MM.1S (cell line): ENCODE data around the gene ARHGAP26.

ENCODE experiments used
- DNase-seq: peaks from one replicate; pipeline ENCODE4 v3.0.0-alpha.2; 2015
- H2AFZ ChIP-seq: fragments of 300-600 bp; sonication (generic); 2 replicates; pipeline ENCODE4 v1.6.0; 2016; ENCODE audit warnings: antibody characterized with exemption, low read length
- H3F3A ChIP-seq: fragments of 300-600 bp; sonication (generic); 2 replicates; pipeline ENCODE4 v1.6.1; 2016; ENCODE audit warnings: mild to moderate bottlenecking, antibody characterized with exemption, low read length, moderate library complexity, mixed read lengths; ENCODE audit not compliant: insufficient read depth
- H3K27ac ChIP-seq: fragments of 300-600 bp; sonication (generic); 2 replicates; pipeline ENCODE4 v1.5.1; 2016; ENCODE audit warnings: mild to moderate bottlenecking, low read length
- H3K27me3 ChIP-seq: fragments of 300-600 bp; sonication (generic); replicated peaks from 2 replicates; pipeline ENCODE4 v1.6.0; 2016; ENCODE audit warnings: low read length; ENCODE audit not compliant: insufficient read depth
- H3K36me3 ChIP-seq: fragments of 300-600 bp; sonication (generic); replicated peaks from 2 replicates; pipeline ENCODE4 v1.6.1; 2016; ENCODE audit warnings: mild to moderate bottlenecking, low read length, mixed read lengths; ENCODE audit not compliant: insufficient read depth
- H3K4me1 ChIP-seq: fragments of 300-600 bp; sonication (generic); 2 replicates; pipeline ENCODE4 v1.6.1; 2016; ENCODE audit warnings: low read length, mixed read lengths
- H3K4me2 ChIP-seq: fragments of 300-600 bp; sonication (generic); 2 replicates; pipeline ENCODE4 v1.6.0; 2016; ENCODE audit warnings: low read depth, low read length
- H3K4me3 ChIP-seq: fragments of 300-600 bp; sonication (generic); 2 replicates; pipeline ENCODE4 v1.5.1; 2016; ENCODE audit warnings: low read length, mixed read lengths
- H3K79me2 ChIP-seq: fragments of 300-600 bp; sonication (generic); 2 replicates; pipeline ENCODE4 v1.6.1; 2016; ENCODE audit warnings: mixed run types, low read length, mixed read lengths
- H3K9ac ChIP-seq: fragments of 300-600 bp; sonication (generic); 2 replicates; pipeline ENCODE4 v1.6.1; 2016; ENCODE audit warnings: low read length, mixed read lengths
- H3K9me2 ChIP-seq: fragments of 300-600 bp; sonication (generic); replicated peaks from 2 replicates; pipeline ENCODE4 v1.6.1; 2016; ENCODE audit warnings: mild to moderate bottlenecking, low read length, mixed read lengths; ENCODE audit not compliant: insufficient read depth
- H3K9me3 ChIP-seq: fragments of 300-600 bp; sonication (generic); replicated peaks from 2 replicates; pipeline ENCODE4 v1.6.1; 2016; ENCODE audit warnings: mild to moderate bottlenecking, low read length, mixed read lengths; ENCODE audit not compliant: insufficient read depth
- H4K20me1 ChIP-seq: fragments of 300-600 bp; sonication (generic); 2 replicates; pipeline ENCODE4 v1.6.1; 2016; ENCODE audit warnings: mild to moderate bottlenecking, low read length, moderate library complexity, mixed read lengths; ENCODE audit not compliant: insufficient read depth
- EZH2 ChIP-seq: fragments of 300-600 bp; sonication (generic); optimal IDR thresholded peaks from 2 replicates; pipeline ENCODE3; 2017; ENCODE audit warnings: low read depth, mild to moderate bottlenecking, antibody characterized with exemption, low read length, mixed read lengths
- EZH2phosphoT487 ChIP-seq: fragments of 300-600 bp; sonication (generic); IDR thresholded peaks from 2 replicates; pipeline ENCODE4 v1.6.1; 2018; ENCODE audit warnings: antibody characterized with exemption, low read length
- TF ChIP-seq, protein P1 (sequence below): fragments of 300-600 bp; sonication (generic); IDR thresholded peaks from 2 replicates; pipeline ENCODE4 v1.5.1; 2016; ENCODE audit warnings: antibody characterized with exemption, low read length, mixed read lengths

Gene ARHGAP26

DNA sequence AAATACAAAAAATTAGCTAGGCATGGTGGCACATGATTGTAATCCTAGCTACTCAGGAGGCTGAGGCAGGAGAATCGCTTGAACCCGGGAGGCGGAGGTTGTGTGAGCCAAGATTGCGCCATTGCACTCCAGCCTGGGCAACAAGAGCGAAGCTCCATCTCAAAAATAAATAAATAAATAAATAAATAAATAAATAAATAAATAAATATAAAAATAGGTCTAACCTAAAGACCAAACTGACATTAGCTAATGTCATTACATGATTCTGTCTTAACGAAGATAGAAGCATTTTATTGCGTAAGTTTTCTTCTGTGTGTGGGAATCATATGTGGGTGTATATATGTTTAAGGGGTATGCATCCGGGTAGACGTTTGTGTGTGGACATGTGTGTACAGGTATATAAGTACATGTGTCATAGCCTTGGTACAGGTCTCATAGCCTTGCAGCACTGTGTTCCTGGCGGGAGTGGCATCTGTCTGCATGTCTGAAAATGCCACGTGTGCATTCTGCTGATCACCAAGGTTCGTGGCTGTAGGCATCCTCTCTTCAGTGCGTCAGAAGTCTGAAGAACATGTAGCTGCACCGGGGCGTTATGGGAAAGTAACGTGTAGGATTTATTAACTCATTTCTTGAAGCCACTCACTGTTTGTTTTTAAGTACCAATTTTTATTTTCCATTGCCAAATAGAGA is 335.2 kb downstream of the ARHGAP26 start:
- no peaks in the 10 kb centered on the region for H3K79me2 ChIP-seq
- no peak overlapping the region for H3K4me2 ChIP-seq
- H3K4me3 ChIP-seq = no peak overlapping the region
- H3F3A ChIP-seq = 0 out of 2 replicates have a peak, but pooled peaks cover 3% of the 10 kb centered on the region
- no peaks in the 10 kb centered on the region for H3K27me3 ChIP-seq
- no peak overlapping the region for H2AFZ ChIP-seq
- TF ChIP-seq EZH2 (no peak), EZH2phosphoT487 (no peak)
- TF ChIP-seq, protein P1, sequence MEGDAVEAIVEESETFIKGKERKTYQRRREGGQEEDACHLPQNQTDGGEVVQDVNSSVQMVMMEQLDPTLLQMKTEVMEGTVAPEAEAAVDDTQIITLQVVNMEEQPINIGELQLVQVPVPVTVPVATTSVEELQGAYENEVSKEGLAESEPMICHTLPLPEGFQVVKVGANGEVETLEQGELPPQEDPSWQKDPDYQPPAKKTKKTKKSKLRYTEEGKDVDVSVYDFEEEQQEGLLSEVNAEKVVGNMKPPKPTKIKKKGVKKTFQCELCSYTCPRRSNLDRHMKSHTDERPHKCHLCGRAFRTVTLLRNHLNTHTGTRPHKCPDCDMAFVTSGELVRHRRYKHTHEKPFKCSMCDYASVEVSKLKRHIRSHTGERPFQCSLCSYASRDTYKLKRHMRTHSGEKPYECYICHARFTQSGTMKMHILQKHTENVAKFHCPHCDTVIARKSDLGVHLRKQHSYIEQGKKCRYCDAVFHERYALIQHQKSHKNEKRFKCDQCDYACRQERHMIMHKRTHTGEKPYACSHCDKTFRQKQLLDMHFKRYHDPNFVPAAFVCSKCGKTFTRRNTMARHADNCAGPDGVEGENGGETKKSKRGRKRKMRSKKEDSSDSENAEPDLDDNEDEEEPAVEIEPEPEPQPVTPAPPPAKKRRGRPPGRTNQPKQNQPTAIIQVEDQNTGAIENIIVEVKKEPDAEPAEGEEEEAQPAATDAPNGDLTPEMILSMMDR = no peak
- no peaks in the 10 kb centered on the region for H3K9me2 ChIP-seq
- no peak for DNase-seq
- no peaks in the 10 kb centered on the region for H4K20me1 ChIP-seq
- H3K4me1 ChIP-seq = peaks cover 14% of the 10 kb centered on the region
- no peaks in the 10 kb centered on the region for H3K36me3 ChIP-seq
- no peaks in the 10 kb centered on the region for H3K9me3 ChIP-seq
- H3K9ac ChIP-seq = no peak overlapping the region
- H3K27ac ChIP-seq = no peak overlapping the region

GRCh38 chr5:143106174-143106573 is 336.0 kb downstream of the ARHGAP26 start:
- no peak overlapping the region for H3K4me3 ChIP-seq
- H3K9me3 ChIP-seq = no peaks in the 10 kb centered on the region
- no peaks in the 10 kb centered on the region for H4K20me1 ChIP-seq
- no peak overlapping the region for H3K4me2 ChIP-seq
- no peaks in the 10 kb centered on the region for H3F3A ChIP-seq
- H3K27ac ChIP-seq = no peak overlapping the region
- H3K36me3 ChIP-seq = no peaks in the 10 kb centered on the region
- H3K9ac ChIP-seq = no peak overlapping the region
- TF ChIP-seq, protein P1 = no peak
- no peaks in the 10 kb centered on the region for H3K27me3 ChIP-seq
- no peak for DNase-seq
- peaks cover 8% of the 10 kb centered on the region for H3K4me1 ChIP-seq
- H2AFZ ChIP-seq = no peak overlapping the region
- no peaks in the 10 kb centered on the region for H3K79me2 ChIP-seq
- no peaks in the 10 kb centered on the region for H3K9me2 ChIP-seq

DNA sequence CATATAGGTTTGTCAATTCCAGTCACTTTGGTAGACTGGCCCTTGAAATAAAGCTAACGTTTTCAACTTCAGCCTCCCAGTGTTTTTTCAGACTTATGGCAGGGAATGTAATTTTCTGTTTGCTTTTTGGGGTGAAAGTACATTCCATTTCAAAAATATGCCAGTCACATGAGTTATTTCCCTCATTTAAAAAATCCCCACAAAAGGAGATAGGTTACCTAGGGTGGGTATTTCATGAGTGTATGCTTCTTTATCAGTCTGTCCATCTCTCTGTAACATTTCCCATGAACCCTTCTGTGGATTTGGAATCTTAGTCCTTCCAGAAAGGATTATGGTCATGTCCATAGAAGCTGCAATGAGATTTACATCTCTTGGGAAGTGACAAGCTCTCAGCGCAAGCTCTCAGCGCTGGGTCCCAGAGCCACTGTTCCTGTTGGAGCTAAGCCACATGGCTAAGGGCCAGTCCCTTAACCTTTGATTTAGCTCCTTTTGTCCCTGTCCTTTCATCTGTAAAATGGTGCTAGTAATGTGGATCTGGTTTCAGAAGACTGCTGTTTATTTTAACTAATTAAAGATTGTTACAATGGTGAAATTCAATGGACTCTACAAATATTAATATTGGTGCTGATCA is 338.4 kb downstream of the ARHGAP26 start:
- H3F3A ChIP-seq = no peaks in the 10 kb centered on the region
- no peaks in the 10 kb centered on the region for H4K20me1 ChIP-seq
- no peaks in the 10 kb centered on the region for H3K27me3 ChIP-seq
- no peak overlapping the region for H3K4me3 ChIP-seq
- no peaks in the 10 kb centered on the region for H3K79me2 ChIP-seq
- H3K9ac ChIP-seq = no peak overlapping the region
- H3K27ac ChIP-seq = no peak overlapping the region
- no peak for TF ChIP-seq EZH2
- TF ChIP-seq EZH2phosphoT487 = no peak
- TF ChIP-seq, protein P1 = no peak
- H3K9me3 ChIP-seq = no peaks in the 10 kb centered on the region
- no peak overlapping the region for H3K4me2 ChIP-seq
- no peak overlapping the region for H2AFZ ChIP-seq
- no peaks in the 10 kb centered on the region for H3K36me3 ChIP-seq
- no peaks in the 10 kb centered on the region for H3K9me2 ChIP-seq
- H3K4me1 ChIP-seq = no peaks in the 10 kb centered on the region
- no peak for DNase-seq
